Endothelial cell of umbilical vein (primary cell): ENCODE data around the gene SWAP70. TPM values are rescaled to one million over a fixed set of nuclear protein-coding genes. Genes with fewer than 3 reads are reported as not detected.

ENCODE experiments used
- BruUV-seq: library from RNA; stranded (reverse); fragments of 400-500 nt; replicated peaks from 2 replicates; lab custom pipeline; 2021; lab: Mats Ljungman, UMichigan
- CTCF ChIA-PET: fragments of 300-600, 350-600 bp; sonication (Branson Sonifier 250); formaldehyde crosslinking; loops from one replicate; lab custom pipeline; 2021; ENCODE audit warnings: antibody characterized with exemption, inconsistent platforms; lab: Charles Lee
- POLR2A ChIA-PET: fragments of 300-600, 350-600 bp; sonication (Branson Sonifier 250); formaldehyde crosslinking; loops from one replicate; lab custom pipeline; 2021; ENCODE audit warnings: antibody characterized with exemption, inconsistent platforms; lab: Charles Lee
- DNase-seq: peaks from one replicate; pipeline ENCODE4 v3.0.0-alpha.2; 2011; ENCODE audit warnings: low read depth, low spot score
- FAIRE-seq: peaks from 2 replicates; lab custom pipeline; 2011; peaks lifted over from hg19 to GRCh38; lab: Jason Lieb, UNC
- H2AFZ ChIP-seq: 2 replicates; pipeline ENCODE4 v1.6.0; 2012; ENCODE audit warnings: low read depth, low read length, control low read depth, inconsistent platforms
- H3K27ac ChIP-seq: 2 replicates; pipeline ENCODE4 v1.5.1; 2011; ENCODE audit warnings: low read depth, mild to moderate bottlenecking, control low read depth, low read length, moderate library complexity; ENCODE audit not compliant: insufficient read depth
- H3K27me3 ChIP-seq, 2 experiments: 2 replicates each; pipeline versions ENCODE4 v1.6.0 to v1.6.1; 2011; ENCODE audit warnings: low read length in 2 of 2, mixed read lengths in 1 of 2; ENCODE audit not compliant: control insufficient read depth in 2 of 2, insufficient read depth in 2 of 2
- H3K36me3 ChIP-seq, 2 experiments: 2 replicates in 1 of 2; 3 replicates in 1 of 2; pipeline ENCODE4 v1.5.1; 2011; ENCODE audit warnings: low read length in 2 of 2, mild to moderate bottlenecking in 1 of 2, moderate library complexity in 1 of 2; ENCODE audit not compliant: control insufficient read depth in 2 of 2, insufficient read depth in 2 of 2; ENCODE audit errors: extremely low read depth in 1 of 2
- H3K4me1 ChIP-seq: 3 replicates; pipeline ENCODE4 v1.5.1; 2011; ENCODE audit warnings: mild to moderate bottlenecking, low read length; ENCODE audit not compliant: control insufficient read depth, insufficient read depth; ENCODE audit errors: extremely low read depth
- H3K4me2 ChIP-seq: 2 replicates; pipeline ENCODE4 v1.6.1; 2011; ENCODE audit warnings: low read length, control low read depth, mixed read lengths; ENCODE audit not compliant: insufficient read depth
- H3K4me3 ChIP-seq, 3 experiments: fragments of 200-600 bp in 1 of 3; sonication (generic), shearing (Covaris generic) in 1 of 3; replicated peaks in 1 of 3; 2 replicates each; pipeline ENCODE4 v1.5.1; 2011 to 2016; ENCODE audit warnings: control low read depth in 3 of 3, low read length in 3 of 3, mild to moderate bottlenecking in 2 of 3, inconsistent platforms in 1 of 3, low read depth in 1 of 3, moderate library complexity in 1 of 3; ENCODE audit not compliant: insufficient read depth in 1 of 3
- H3K79me2 ChIP-seq: 2 replicates; pipeline ENCODE4 v1.6.0; 2012; ENCODE audit warnings: low read length, inconsistent platforms; ENCODE audit not compliant: control insufficient read depth, insufficient read depth
- H3K9ac ChIP-seq: replicated peaks from 2 replicates; pipeline ENCODE3; 2011; ENCODE audit warnings: low read length, control low read depth; ENCODE audit not compliant: insufficient read depth; ENCODE audit errors: extremely low read depth
- H3K9me1 ChIP-seq: replicated peaks from 3 replicates; pipeline ENCODE4 v1.6.0; 2011; ENCODE audit warnings: mild to moderate bottlenecking, low read length; ENCODE audit not compliant: control insufficient read depth, insufficient read depth; ENCODE audit errors: extremely low read depth
- H3K9me3 ChIP-seq: replicated peaks from 2 replicates; pipeline ENCODE4 v1.5.1; 2012; ENCODE audit warnings: low read length, inconsistent platforms; ENCODE audit not compliant: control insufficient read depth, insufficient read depth
- H4K20me1 ChIP-seq: replicated peaks from 2 replicates; pipeline ENCODE3; 2011; ENCODE audit warnings: mild to moderate bottlenecking, low read length; ENCODE audit not compliant: control insufficient read depth, insufficient read depth; ENCODE audit errors: extremely low read depth
- EZH2 ChIP-seq: IDR thresholded peaks from 2 replicates; pipeline ENCODE4 v1.6.1; 2012; ENCODE audit warnings: borderline replicate concordance, low read depth, mild to moderate bottlenecking, moderate library complexity, low read length, inconsistent platforms; ENCODE audit not compliant: severe bottlenecking
- FOS ChIP-seq: IDR thresholded peaks from 2 replicates; pipeline ENCODE4 v1.6.1; 2011; ENCODE audit warnings: mild to moderate bottlenecking, low read length, moderate library complexity, borderline replicate concordance; ENCODE audit not compliant: insufficient read depth
- GATA2 ChIP-seq: IDR thresholded peaks from 2 replicates; pipeline ENCODE4 v1.7.0; 2011; ENCODE audit warnings: low read depth, mild to moderate bottlenecking, moderate library complexity, mixed read lengths, low read length; ENCODE audit not compliant: insufficient read length, insufficient read depth
- JUN ChIP-seq: IDR thresholded peaks from 2 replicates; pipeline ENCODE4 v1.6.1; 2011; ENCODE audit warnings: borderline replicate concordance, low read depth; ENCODE audit not compliant: insufficient read length, insufficient read depth
- MYC ChIP-seq: IDR thresholded peaks from one replicate; pipeline ENCODE4 v1.6.1; 2011; ENCODE audit warnings: mild to moderate bottlenecking, low read depth, low read length
- POLR2A ChIP-seq: IDR thresholded peaks from 2 replicates; pipeline ENCODE4 v1.6.1; 2012; ENCODE audit warnings: low read depth, mild to moderate bottlenecking, control low read depth, low read length
- POLR2AphosphoS5 ChIP-seq: IDR thresholded peaks from 2 replicates; pipeline ENCODE4 v1.6.1; 2012; ENCODE audit warnings: low read depth, mild to moderate bottlenecking, control low read depth, low read length, moderate library complexity; ENCODE audit not compliant: insufficient read depth
- dilution Hi-C: fragments of 300-500 bp; cut with MboI; formaldehyde crosslinking; loops from one replicate; pipeline ENCODE4 v1.15.0; 2019; ENCODE audit warnings: low sequenced_read_pairs; ENCODE audit not compliant: extremely low pct_ligation_motif_present
- intact Hi-C: fragments of 100-400 bp; cut with micrococcal nuclease; formaldehyde crosslinking; loops from one replicate; pipeline ENCODE4 v1.10.0; 2022
- polyA plus RNA-seq, 4 experiments: library from polyadenylated mRNA; depleted of rRNA in 3 of 4; stranded (reverse) in 3 of 4; unstranded in 1 of 4; fragments of >200 nt; gene quantifications; 2 replicates each; pipeline versions ENCODE4 v1.2.1 to v1.2.3, GENCODE V29; 2011 to 2012; ENCODE audit warnings: missing spikeins in 1 of 4
- total RNA-seq: library from RNA; stranded (reverse); gene quantifications from 2 replicates; pipeline ENCODE4 v1.2.3, GENCODE V29; 2021
- TF ChIP-seq, protein P1 (sequence below): IDR thresholded peaks from 2 replicates; pipeline ENCODE4 v1.6.1; 2011; ENCODE audit not compliant: insufficient read depth, insufficient read length
- TF ChIP-seq, protein P2 (sequence below), 2 donors: IDR thresholded peaks; 1 replicate in 1 of 2; 2 replicates in 1 of 2; pipeline ENCODE4 v1.5.1; 2011; ENCODE audit warnings: low read length in 2 of 2, mild to moderate bottlenecking in 2 of 2, moderate library complexity in 2 of 2, control low read depth in 1 of 2, inconsistent platforms in 1 of 2, low read depth in 1 of 2; ENCODE audit not compliant: insufficient read depth in 1 of 2; ENCODE audit errors: extremely low read depth in 1 of 2

SWAP70 gene
- total and polyA plus RNA-seq, 2 donors (not counting 3 experiments of a cell fraction or from before 2014, with no cell fraction given), result 52.5 to 165 TPM

DNA sequence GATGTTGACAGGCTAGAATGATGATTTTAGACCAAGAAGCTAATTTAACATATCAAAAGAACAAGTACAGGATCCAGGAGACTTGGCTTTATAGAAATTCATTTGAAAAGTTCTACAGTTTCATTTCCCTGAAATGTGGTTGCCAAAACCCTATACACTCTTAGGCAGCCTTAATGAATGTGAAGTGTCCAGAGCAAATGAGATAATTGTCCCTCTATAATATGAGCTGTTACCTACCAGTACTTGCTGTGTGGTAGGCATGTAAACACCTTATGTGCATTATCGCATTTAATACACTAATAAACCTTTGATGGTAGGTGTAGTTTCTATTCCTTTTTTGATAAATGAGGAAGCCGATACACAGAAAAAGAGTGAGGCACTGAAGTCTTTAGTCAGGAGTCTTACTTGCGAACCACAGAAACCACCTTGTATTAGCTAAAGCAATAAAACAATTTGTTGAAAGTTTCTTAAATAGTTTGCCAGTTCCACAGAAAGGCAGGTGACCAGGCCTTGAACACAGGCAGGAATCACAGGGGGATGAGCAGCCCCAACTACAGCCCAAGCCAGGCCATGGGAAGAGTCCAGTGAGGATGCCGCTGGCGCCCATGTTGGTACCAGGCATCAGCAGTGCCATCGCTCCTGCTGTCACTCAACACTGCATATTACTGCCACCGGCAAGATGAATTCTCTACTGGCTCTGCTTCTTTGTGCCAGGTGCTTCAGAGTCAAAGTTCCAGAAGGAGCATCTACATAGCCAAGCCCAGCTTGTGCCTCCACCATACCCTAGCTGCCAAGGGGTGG lies 81.7 kb downstream of the SWAP70 start:
- Histone ChIP-seq H3K36me3 (peaks cover 29 to 37% of the 10 kb centered on the region in 2 experiments), H3K9me3 (no peaks in the 10 kb centered on the region), H3K27me3 (no peaks in the 10 kb centered on the region), H4K20me1 (no peaks in the 10 kb centered on the region), H3K79me2 (peaks cover 31% of the 10 kb centered on the region), H3K9me1 (no peaks in the 10 kb centered on the region), H2AFZ (no peak overlapping the region), H3K4me3 (no peak overlapping the region), H3K27ac (no peak overlapping the region), H3K4me2 (no peak overlapping the region), H3K4me1 (peaks cover 4% of the 10 kb centered on the region), H3K9ac (no peak overlapping the region)
- no TSS peak for BruUV-seq
- DNase-seq (no peak), FAIRE-seq (no peak)
- ChIA-PET POLR2A (no interaction called here), CTCF (interaction anchor here (1.1 to 3.0 kb wide), 4 partner anchors 7 to 239 kb away, joined by 3 to 13 read pairs (median 3); no protein-coding TSS in a partner anchor)
- intact Hi-C loops (no loop called here), dilution Hi-C loops (loop anchor here (25.0 kb wide), 1 partner anchor 133 kb away; no protein-coding TSS in a partner anchor)
- TF ChIP-seq POLR2AphosphoS5, result no peak
- TF ChIP-seq JUN, result no peak
- TF ChIP-seq EZH2, result no peak

DNA sequence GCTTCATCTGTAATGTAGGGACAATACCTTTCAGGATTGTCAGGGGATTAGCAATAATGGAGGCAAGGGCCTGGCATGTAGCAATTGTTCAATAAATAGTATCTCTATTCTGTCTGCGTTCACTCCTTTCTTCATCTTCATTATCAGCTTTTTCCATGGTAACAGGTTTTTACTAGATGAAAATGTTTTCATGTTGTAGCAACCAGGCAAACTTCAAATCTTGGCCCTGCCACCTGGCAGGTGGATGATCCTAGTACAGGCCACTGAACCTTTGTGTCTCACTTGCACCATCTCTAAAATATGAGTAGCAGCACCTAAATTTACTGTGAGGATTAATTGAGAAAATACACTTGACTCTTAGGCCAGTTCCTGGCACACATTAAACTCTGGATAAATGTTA lies 83.4 kb downstream of the SWAP70 start:
- FAIRE-seq, result no peak
- Histone ChIP-seq H3K79me2 (peaks cover 24% of the 10 kb centered on the region), H3K4me1 (peaks cover 10% of the 10 kb centered on the region), H3K9me3 (no peaks in the 10 kb centered on the region), H3K27me3 (no peaks in the 10 kb centered on the region), H2AFZ (no peak overlapping the region), H3K36me3 (peaks cover 28 to 37% of the 10 kb centered on the region in 2 experiments), H3K9ac (no peak overlapping the region), H3K4me3 (no peak overlapping the region), H3K4me2 (no peak overlapping the region), H4K20me1 (no peaks in the 10 kb centered on the region), H3K9me1 (no peaks in the 10 kb centered on the region), H3K27ac (no peak overlapping the region)
- ChIA-PET POLR2A (no interaction called here), CTCF (interaction anchor here (1.0 to 5.4 kb wide), 12 partner anchors 10 to 241 kb away, joined by 3 to 65 read pairs (median 12); no protein-coding TSS in a partner anchor)
- dilution Hi-C loops (loop anchor here (25.0 kb wide), 1 partner anchor 135 kb away; no protein-coding TSS in a partner anchor), intact Hi-C loops (no loop called here)
- no peak for TF ChIP-seq JUN
- TF ChIP-seq, protein P1, sequence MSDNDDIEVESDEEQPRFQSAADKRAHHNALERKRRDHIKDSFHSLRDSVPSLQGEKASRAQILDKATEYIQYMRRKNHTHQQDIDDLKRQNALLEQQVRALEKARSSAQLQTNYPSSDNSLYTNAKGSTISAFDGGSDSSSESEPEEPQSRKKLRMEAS, result no peak
- TF ChIP-seq EZH2, result no peak
- no peak for TF ChIP-seq POLR2A
- TF ChIP-seq GATA2, result no peak
- TF ChIP-seq, protein P2, sequence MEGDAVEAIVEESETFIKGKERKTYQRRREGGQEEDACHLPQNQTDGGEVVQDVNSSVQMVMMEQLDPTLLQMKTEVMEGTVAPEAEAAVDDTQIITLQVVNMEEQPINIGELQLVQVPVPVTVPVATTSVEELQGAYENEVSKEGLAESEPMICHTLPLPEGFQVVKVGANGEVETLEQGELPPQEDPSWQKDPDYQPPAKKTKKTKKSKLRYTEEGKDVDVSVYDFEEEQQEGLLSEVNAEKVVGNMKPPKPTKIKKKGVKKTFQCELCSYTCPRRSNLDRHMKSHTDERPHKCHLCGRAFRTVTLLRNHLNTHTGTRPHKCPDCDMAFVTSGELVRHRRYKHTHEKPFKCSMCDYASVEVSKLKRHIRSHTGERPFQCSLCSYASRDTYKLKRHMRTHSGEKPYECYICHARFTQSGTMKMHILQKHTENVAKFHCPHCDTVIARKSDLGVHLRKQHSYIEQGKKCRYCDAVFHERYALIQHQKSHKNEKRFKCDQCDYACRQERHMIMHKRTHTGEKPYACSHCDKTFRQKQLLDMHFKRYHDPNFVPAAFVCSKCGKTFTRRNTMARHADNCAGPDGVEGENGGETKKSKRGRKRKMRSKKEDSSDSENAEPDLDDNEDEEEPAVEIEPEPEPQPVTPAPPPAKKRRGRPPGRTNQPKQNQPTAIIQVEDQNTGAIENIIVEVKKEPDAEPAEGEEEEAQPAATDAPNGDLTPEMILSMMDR (IDR thresholded peaks at IDR 0.05; ENCODE audit: extremely low read depth in 1 of 2, insufficient read depth in 1 of 2, low read depth in 1 of 2, low read length in 2 of 2), result no peak
- TF ChIP-seq MYC, result no peak
- no peak for TF ChIP-seq FOS
- TF ChIP-seq POLR2AphosphoS5, result no peak
- no peak for DNase-seq
- no TSS peak for BruUV-seq
